ENCODE measurements around the gene PDGFRA. TPM values are rescaled to one million over a fixed set of nuclear protein-coding genes. Genes with fewer than 3 reads are reported as not detected.

PDGFRA gene
- total and polyA plus RNA-seq, 8 donors = 8.2 to 371 (median 52.4) TPM

DNA sequence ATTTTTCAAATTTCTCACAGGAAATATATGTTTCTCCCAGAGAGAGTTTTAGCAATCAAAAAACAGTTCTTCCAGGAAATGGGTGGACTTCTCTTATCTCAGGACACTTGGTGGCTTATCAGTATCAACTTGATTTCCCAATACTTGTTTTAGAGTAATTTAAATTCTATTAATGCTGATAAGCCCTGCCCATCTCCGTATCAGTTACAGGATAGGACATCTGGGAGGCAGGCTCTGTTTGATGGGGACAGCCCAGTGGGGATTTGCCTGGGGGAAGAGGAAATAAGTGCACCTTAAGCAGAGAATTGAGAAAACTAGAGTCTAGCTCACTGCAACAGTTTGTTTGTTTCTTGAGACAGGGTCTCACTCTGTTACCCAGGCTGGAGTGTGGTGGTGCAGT lies 43.2 kb upstream of the PDGFRA start:
- TF ChIP-seq, protein P1, sequence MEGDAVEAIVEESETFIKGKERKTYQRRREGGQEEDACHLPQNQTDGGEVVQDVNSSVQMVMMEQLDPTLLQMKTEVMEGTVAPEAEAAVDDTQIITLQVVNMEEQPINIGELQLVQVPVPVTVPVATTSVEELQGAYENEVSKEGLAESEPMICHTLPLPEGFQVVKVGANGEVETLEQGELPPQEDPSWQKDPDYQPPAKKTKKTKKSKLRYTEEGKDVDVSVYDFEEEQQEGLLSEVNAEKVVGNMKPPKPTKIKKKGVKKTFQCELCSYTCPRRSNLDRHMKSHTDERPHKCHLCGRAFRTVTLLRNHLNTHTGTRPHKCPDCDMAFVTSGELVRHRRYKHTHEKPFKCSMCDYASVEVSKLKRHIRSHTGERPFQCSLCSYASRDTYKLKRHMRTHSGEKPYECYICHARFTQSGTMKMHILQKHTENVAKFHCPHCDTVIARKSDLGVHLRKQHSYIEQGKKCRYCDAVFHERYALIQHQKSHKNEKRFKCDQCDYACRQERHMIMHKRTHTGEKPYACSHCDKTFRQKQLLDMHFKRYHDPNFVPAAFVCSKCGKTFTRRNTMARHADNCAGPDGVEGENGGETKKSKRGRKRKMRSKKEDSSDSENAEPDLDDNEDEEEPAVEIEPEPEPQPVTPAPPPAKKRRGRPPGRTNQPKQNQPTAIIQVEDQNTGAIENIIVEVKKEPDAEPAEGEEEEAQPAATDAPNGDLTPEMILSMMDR (IDR thresholded peaks at IDR 0.05) = no peak
- TF ChIP-seq POLR2A (IDR thresholded peaks at IDR 0.05) (no peak), EP300 (IDR thresholded peaks at IDR 0.05) (no peak), POLR2AphosphoS5 (IDR thresholded peaks at IDR 0.05) (no peak)
- DNase-seq = no peak
- intact Hi-C loops (cut with DNase I; ENCODE audit: low total_unique reads) = no loop called here
- Histone ChIP-seq H3K27me3 (no peaks in the 10 kb centered on the region), H3K36me3 (no peaks in the 10 kb centered on the region), H3K27ac (no peak overlapping the region), H3K4me1 (no peaks in the 10 kb centered on the region), H3K4me3 (no peak overlapping the region), H3K9me3 (no peaks in the 10 kb centered on the region)
- 18 to 22% (median 19%) methylated on average over 1 of the region's 1 CpG for WGBS, 5 donors

DNA sequence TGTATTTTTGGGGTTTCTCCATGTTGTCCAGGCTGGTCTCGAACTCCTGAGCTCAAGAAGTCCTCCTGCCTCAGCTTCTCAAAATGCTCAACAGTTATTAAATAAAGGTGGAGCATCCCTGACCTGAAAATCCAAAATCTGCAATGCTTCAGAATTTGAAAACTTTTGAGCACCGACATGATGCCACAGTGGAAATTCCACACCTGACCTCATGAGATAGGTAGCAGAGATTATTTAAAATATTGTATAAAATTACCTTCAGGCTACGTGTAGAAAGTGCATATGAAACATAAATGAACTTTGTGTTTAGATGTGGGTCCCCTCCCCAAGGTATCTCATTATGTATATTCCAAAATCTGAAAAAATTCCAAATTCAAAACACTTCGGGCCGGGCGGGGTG lies 42.7 kb upstream of the PDGFRA start:
- intact Hi-C loops (cut with DNase I; ENCODE audit: low total_unique reads) = no loop called here
- H3K27ac ChIP-seq = no peak overlapping the region
- TF ChIP-seq EP300 (IDR thresholded peaks at IDR 0.05) (no peak), POLR2A (IDR thresholded peaks at IDR 0.05) (no peak), POLR2AphosphoS5 (IDR thresholded peaks at IDR 0.05) (no peak)
- TF ChIP-seq, protein P1 (IDR thresholded peaks at IDR 0.05) = no peak
- WGBS, 5 donors = 86 to 94% (median 92%) methylated on average over 6 of the region's 6 CpGs
- no peaks in the 10 kb centered on the region for H3K36me3 ChIP-seq
- no peaks in the 10 kb centered on the region for H3K27me3 ChIP-seq
- no peaks in the 10 kb centered on the region for H3K9me3 ChIP-seq
- H3K4me1 ChIP-seq = no peaks in the 10 kb centered on the region
- no peak for DNase-seq
- H3K4me3 ChIP-seq = no peak overlapping the region

DNA sequence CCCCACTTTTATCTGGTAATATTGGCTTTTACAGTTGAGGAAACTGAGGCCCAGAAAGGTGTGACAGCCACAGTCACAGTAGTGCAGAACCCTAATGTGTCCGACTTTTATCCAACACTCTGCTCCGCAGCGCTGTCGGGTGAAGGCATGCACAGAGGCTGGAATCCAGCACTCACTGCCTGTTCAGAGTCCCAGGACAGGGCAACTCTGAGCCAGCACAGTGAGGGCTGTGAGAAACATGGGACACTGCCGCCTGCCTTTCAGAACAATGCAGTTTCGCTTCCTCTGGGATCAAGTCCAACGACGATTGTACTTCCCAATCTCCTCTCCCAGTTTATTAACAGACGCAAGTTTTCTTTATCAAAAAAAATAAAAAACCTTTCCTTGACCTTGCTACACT lies 41.9 kb upstream of the PDGFRA start:
- no peaks in the 10 kb centered on the region for H3K4me1 ChIP-seq
- TF ChIP-seq, protein P1 (IDR thresholded peaks at IDR 0.05) = no peak
- no peak for TF ChIP-seq POLR2A (IDR thresholded peaks at IDR 0.05)
- no peak for TF ChIP-seq EP300 (IDR thresholded peaks at IDR 0.05)
- TF ChIP-seq POLR2AphosphoS5 (IDR thresholded peaks at IDR 0.05) = no peak
- H3K4me3 ChIP-seq = no peak overlapping the region
- DNase-seq = no peak
- intact Hi-C loops (cut with DNase I; ENCODE audit: low total_unique reads) = no loop called here
- 64 to 77% (median 74%) methylated on average over 9 of the region's 9 CpGs for WGBS, 5 donors
- no peaks in the 10 kb centered on the region for H3K9me3 ChIP-seq
- H3K36me3 ChIP-seq = no peaks in the 10 kb centered on the region
- H3K27ac ChIP-seq = no peak overlapping the region
- no peaks in the 10 kb centered on the region for H3K27me3 ChIP-seq

DNA sequence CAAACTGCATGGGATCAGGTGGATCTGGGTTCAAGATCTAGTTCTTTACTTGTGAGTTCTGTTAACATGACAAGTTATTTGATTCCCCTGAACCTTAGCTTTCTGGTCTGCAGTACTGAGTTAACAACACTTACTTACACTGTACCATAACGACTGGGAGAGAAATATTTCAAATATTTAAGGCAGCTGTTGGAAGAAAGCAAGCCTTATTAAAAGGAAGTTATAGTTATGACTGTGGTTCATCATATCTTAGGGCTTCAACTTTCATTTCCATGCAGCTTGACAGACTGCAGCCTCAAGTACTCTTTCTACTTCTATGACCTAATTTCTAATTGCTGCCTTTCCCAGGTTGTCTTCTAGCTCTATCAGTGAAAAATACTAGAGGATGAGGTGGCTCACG lies 40.0 kb upstream of the PDGFRA start:
- Histone ChIP-seq H3K27ac (no peak overlapping the region), H3K27me3 (no peaks in the 10 kb centered on the region), H3K4me3 (no peak overlapping the region), H3K4me1 (no peaks in the 10 kb centered on the region), H3K36me3 (no peaks in the 10 kb centered on the region), H3K9me3 (no peaks in the 10 kb centered on the region)
- no peak for TF ChIP-seq EP300 (IDR thresholded peaks at IDR 0.05)
- no peak for TF ChIP-seq POLR2A (IDR thresholded peaks at IDR 0.05)
- TF ChIP-seq, protein P1 (IDR thresholded peaks at IDR 0.05) = no peak
- TF ChIP-seq POLR2AphosphoS5 (IDR thresholded peaks at IDR 0.05) = no peak
- DNase-seq = peak in 1 of 2 donors; percentile 12
- 39 to 57% (median 55%) methylated on average over 2 of the region's 2 CpGs for WGBS, 5 donors
- intact Hi-C loops (cut with DNase I; ENCODE audit: low total_unique reads) = no loop called here

All from stomach (tissue), 9 donors.